C4-2B (cell line): ENCODE data around the gene STAT5A.
"Not testable (repeated sequence)": the region's sequence is repeated elsewhere in the genome, so short reads cannot be mapped to it uniquely, and the experiment has no call there.

ENCODE experiments used
- H3K27ac ChIP-seq: fragments of 450-650 bp; 2 replicates; pipeline ENCODE4 v1.5.1; 2017
- CTCF ChIP-seq: fragments of 450-650 bp; conservative IDR thresholded peaks from 2 replicates; pipeline ENCODE4 v1.5.1; 2017; ENCODE audit warnings: mild to moderate bottlenecking
- ZFX ChIP-seq: fragments of 450-650 bp; IDR thresholded peaks from 2 replicates; pipeline ENCODE4 v1.6.1; 2017

STAT5A gene

GRCh38 chr17:42287977-42288802 lies at the start of gene STAT5A:
STAT5A (plus strand) TSS chr17:42288498; CDS start chr17:42289412, 914 bp downstream.
- TF ChIP-seq CTCF, result no peak
- peak; percentile 35; the same call in 1 of the 2 replicates for TF ChIP-seq ZFX
- H3K27ac ChIP-seq, result peak within 1 kb of the TSS; percentile 29

DNA sequence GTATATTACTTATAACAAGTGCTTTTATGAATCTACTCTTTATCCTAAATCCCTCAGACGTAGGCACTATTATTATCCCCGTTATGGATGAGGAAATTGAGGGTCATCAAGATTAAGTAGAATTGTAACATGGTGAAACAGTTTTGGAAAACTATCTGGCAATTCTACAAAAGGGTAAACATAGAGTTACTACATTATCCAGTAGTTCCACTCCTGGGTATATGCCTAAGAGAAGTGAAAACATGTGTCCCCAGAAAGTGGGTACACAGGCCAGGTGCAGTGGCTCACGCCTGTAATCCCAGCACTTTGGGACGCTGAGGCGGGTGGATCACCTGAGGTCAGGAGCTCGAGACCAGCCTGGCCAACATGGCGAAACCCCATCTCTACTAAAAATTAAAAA lies 48.7 kb upstream of the STAT5A start:
- not testable (repeated sequence) for H3K27ac ChIP-seq

DNA sequence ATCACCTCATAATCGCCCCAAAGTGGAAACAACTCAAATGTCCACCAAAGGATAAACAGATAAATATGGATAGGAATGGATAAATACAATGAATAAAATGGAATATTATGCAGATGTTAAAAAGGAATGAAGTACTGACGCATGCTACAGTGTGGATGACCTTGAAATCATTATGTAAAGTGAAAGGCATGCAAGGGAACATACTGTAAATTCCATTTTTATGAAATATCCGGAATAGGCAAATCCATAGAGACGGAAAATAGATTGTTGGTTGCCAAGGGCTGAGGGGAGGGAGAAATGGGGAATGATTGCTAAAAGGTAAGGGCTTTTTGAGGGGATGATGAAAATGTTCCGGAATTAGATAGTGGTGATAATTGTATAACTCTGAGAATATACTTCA lies 48.1 kb upstream of the STAT5A start:
- no peak overlapping the region for H3K27ac ChIP-seq
- TF ChIP-seq CTCF (no peak), ZFX (no peak)

DNA sequence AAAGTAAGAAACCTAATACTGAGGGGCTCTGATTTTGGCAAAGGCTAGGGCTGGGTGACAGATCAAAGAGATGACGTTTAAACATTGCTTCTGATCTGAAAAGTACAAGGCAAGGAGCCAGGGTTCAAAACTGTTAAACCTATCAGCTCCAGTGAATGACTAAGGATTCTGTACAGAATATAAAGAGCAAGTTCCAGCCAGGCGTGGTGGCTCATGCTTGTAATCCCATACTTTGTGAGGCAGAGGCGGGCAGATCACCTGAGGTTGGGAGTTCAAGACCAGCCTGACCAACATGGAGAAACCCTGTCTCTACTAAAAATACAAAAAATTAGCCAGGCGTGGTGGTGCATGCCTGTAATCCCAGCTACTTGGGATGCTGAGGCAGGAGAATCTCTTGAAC lies 47.4 kb upstream of the STAT5A start:
- not testable (repeated sequence) for H3K27ac ChIP-seq

DNA sequence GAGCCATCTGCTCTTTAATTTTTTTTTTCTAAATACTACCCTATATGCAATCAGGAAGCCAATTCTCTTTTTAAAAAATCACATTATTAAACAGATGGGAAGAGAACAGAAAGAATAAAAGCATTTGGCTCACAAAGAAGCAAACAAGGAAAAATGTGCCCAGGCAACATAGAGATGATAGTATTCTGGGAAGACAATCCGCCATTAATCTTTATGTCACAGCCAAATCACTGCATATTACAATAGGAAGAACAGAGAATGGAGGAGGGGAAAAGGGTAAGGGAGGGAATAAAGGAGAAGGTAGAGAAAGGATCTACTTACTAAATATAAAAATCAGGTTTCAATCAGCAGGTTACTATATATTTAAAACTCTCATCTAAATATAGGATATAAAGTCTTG lies 46.4 kb upstream of the STAT5A start:
- TF ChIP-seq CTCF (no peak), ZFX (no peak)
- H3K27ac ChIP-seq, result no peak overlapping the region

DNA sequence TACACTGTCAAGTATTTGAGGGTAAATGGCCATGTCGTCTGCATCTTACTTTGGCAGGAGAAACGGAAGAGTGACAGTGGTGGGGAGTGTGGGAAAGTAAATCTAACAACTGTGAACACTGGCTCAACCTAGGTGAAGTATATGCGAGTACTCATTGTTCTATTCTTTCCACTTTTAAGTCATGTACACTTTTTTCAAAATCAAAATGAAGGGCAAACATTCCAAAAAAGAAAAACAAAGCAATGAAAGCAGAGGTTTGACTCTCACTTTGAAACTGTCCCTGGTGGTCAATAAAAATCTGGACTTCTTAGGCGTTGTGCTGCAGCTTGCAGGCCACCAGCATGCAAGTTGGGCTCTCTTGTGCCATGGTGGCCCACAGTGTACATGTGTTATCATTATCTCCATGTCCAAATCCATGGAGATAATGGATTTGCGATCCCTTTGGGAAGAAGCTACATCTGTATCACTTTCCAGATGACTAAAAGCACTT lies 44.8 kb upstream of the STAT5A start:
- no peak overlapping the region for H3K27ac ChIP-seq
- TF ChIP-seq ZFX, result no peak
- no peak for TF ChIP-seq CTCF

- not testable (repeated sequence) for H3K27ac ChIP-seq
These were observed 44.2 kb upstream of the STAT5A start for GRCh38 chr17:42244116-42244515.

- not testable (repeated sequence) for H3K27ac ChIP-seq
These were observed 43.1 kb upstream of the STAT5A start for GRCh38 chr17:42245183-42245582.

- H3K27ac ChIP-seq, result no peak overlapping the region
- no peak for TF ChIP-seq CTCF
- no peak for TF ChIP-seq ZFX
These were observed 41.8 kb upstream of the STAT5A start for GRCh38 chr17:42246515-42246914.
